Gastrocnemius medialis (tissue), 4 donors: ENCODE results near the gene FGA. TPM values are rescaled to one million over a fixed set of nuclear protein-coding genes. Genes with fewer than 3 reads are reported as not detected.

ENCODE experiments used
- ATAC-seq, 2 donors: fragments of 150-250 bp; one replicate each; pipeline ENCODE4 v1.9.1; 2016
- DNase-seq, 2 donors: peaks; one replicate each; pipeline ENCODE4 v3.0.0-alpha.2; 2019
- H3K27ac ChIP-seq, 4 donors: fragments of 200-600 bp; sonication (generic); 1 replicate in 1 of 4; 2 replicates in 3 of 4; pipeline ENCODE4 v1.5.1; 2016 to 2018; ENCODE audit warnings: mild to moderate bottlenecking in 2 of 4, moderate library complexity in 1 of 4
- H3K27me3 ChIP-seq, 3 donors: fragments of 200-600 bp; sonication (generic) in 2 of 3; 1 replicate in 1 of 3; 2 replicates in 2 of 3; pipeline versions ENCODE4 v1.5.1 to v1.6.0; 2016 to 2019; ENCODE audit warnings: mild to moderate bottlenecking in 1 of 3, moderate library complexity in 1 of 3
- H3K36me3 ChIP-seq, 2 donors: fragments of 200-600 bp; sonication (generic) in 1 of 2; one replicate each; pipeline ENCODE4 v1.5.1; 2017 to 2018
- H3K4me1 ChIP-seq, 2 donors: fragments of 200-600 bp; sonication (generic) in 1 of 2; one replicate each; pipeline ENCODE4 v1.5.1; 2016 to 2017; ENCODE audit warnings: mild to moderate bottlenecking in 2 of 2
- H3K4me3 ChIP-seq, 4 donors: fragments of 200-600 bp; sonication (generic) in 3 of 4; 1 replicate in 1 of 4; 2 replicates in 3 of 4; pipeline ENCODE4 v1.5.1; 2016 to 2019; ENCODE audit warnings: mild to moderate bottlenecking in 2 of 4
- H3K9me3 ChIP-seq, 3 donors: fragments of 200-600 bp; sonication (generic) in 2 of 3; 1 replicate in 1 of 3; 2 replicates in 2 of 3; pipeline ENCODE4 v1.5.1; 2016 to 2019
- CTCF ChIP-seq, 5 experiments: fragments of 450-650 bp in 3 of 5; fragments of 200-600 bp in 2 of 5; sonication (generic) in 2 of 5; IDR thresholded peaks in 4 of 5; conservative IDR thresholded peaks in 1 of 5; 1 replicate in 4 of 5; 2 replicates in 1 of 5; pipeline ENCODE4 v1.5.1; 2016 to 2019; ENCODE audit warnings: antibody characterized with exemption in 5 of 5, mild to moderate bottlenecking in 3 of 5, moderate library complexity in 3 of 5
- POLR2A ChIP-seq, 2 donors: fragments of 450-650 bp; IDR thresholded peaks; one replicate each; pipeline ENCODE4 v1.6.1; 2017; ENCODE audit warnings: antibody characterized with exemption in 2 of 2, mild to moderate bottlenecking in 2 of 2, moderate library complexity in 2 of 2
- in situ Hi-C, 4 donors: fragments of 200-750 bp; cut with MboI; loops; one replicate each; pipeline versions ENCODE4 v1.15.0 to v1.8.0; 2017; ENCODE audit warnings: low sequenced_read_pairs in 4 of 4
- intact Hi-C: fragments of 100-400 bp; cut with DNase I; formaldehyde crosslinking; loops from one replicate; pipeline ENCODE4 v1.15.1; 2023; ENCODE audit warnings: low total_unique reads
- total RNA-seq, 4 donors: library from RNA; depleted of rRNA; stranded (reverse); fragments of >200 nt; gene quantifications; one replicate each; pipeline versions ENCODE4 v1.1.0 to v1.2.3, GENCODE V29; 2016

FGA gene
- total RNA-seq, 4 donors from 2014 or later, result 22.2 to 49.0 TPM; not detected in 2

GRCh38 chr4:154586296-154587033, 4.1 kb downstream of the FGA start:
- TF ChIP-seq CTCF (IDR thresholded peaks at IDR 0.05 in 4 of 5, conservative IDR thresholded peaks at IDR 0.05 in 1 of 5) (no peak), POLR2A (IDR thresholded peaks at IDR 0.05) (no peak)
- intact Hi-C loops, result no loop called here
- no peak for DNase-seq
- ATAC-seq, result no peak
- no peak overlapping the region for H3K4me3 ChIP-seq
- H3K9me3 ChIP-seq, result no peaks in the 10 kb centered on the region
- peaks cover 0 to 3% (median 0%) of the 10 kb centered on the region in 3 donors for H3K27me3 ChIP-seq
- no peak overlapping the region for H3K27ac ChIP-seq
- in situ Hi-C loops, result no loop called here
- H3K4me1 ChIP-seq, result no peaks in the 10 kb centered on the region
- no peaks in the 10 kb centered on the region for H3K36me3 ChIP-seq

GRCh38 chr4:154585369-154586018, 5.0 kb downstream of the FGA start:
- TF ChIP-seq POLR2A (IDR thresholded peaks at IDR 0.05) (no peak), CTCF (IDR thresholded peaks at IDR 0.05 in 4 of 5, conservative IDR thresholded peaks at IDR 0.05 in 1 of 5) (no peak)
- in situ Hi-C loops, result no loop called here
- H3K27me3 ChIP-seq, result peaks cover 0 to 3% (median 0%) of the 10 kb centered on the region in 3 donors
- H3K4me3 ChIP-seq, result no peak overlapping the region
- no peak overlapping the region for H3K27ac ChIP-seq
- DNase-seq (no peak), ATAC-seq (no peak)
- intact Hi-C loops, result no loop called here
- no peaks in the 10 kb centered on the region for H3K9me3 ChIP-seq
- no peaks in the 10 kb centered on the region for H3K4me1 ChIP-seq
- no peaks in the 10 kb centered on the region for H3K36me3 ChIP-seq

DNA sequence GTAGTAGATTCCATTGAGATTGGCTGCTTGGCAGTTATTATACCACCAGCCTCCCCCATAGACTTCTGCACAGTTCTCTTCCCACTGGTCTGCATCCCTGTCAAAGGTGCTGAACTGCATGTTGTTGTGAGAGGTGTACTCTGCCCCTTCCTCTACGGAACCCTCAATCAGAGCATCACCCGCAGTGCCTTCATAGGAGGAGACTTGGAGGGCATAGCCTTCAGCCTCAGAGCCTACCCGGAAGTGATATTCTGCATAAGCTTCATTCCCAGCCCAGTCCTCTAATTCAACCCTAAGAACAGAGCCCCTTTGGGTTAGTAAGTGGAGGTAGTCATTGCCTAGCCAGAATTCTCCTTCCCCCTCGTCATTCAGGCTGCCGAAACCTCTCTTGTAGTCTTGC, 6.3 kb downstream of the FGA start:
- Histone ChIP-seq H3K36me3 (no peaks in the 10 kb centered on the region), H3K27ac (no peak overlapping the region), H3K4me3 (no peak overlapping the region), H3K4me1 (no peaks in the 10 kb centered on the region), H3K9me3 (no peaks in the 10 kb centered on the region), H3K27me3 (peaks cover 0 to 3% (median 0%) of the 10 kb centered on the region in 3 donors)
- no peak for DNase-seq
- in situ Hi-C loops (no loop called here), intact Hi-C loops (no loop called here)
- ATAC-seq, result no peak
- no peak for TF ChIP-seq CTCF (IDR thresholded peaks at IDR 0.05 in 4 of 5, conservative IDR thresholded peaks at IDR 0.05 in 1 of 5)
- TF ChIP-seq POLR2A (IDR thresholded peaks at IDR 0.05), result no peak

GRCh38 chr4:154583677-154584076, 6.9 kb downstream of the FGA start:
- H3K27me3 ChIP-seq, result no peaks in the 10 kb centered on the region
- intact Hi-C loops (no loop called here), in situ Hi-C loops (no loop called here)
- no peaks in the 10 kb centered on the region for H3K9me3 ChIP-seq
- H3K4me1 ChIP-seq, result no peaks in the 10 kb centered on the region
- TF ChIP-seq CTCF (IDR thresholded peaks at IDR 0.05 in 4 of 5, conservative IDR thresholded peaks at IDR 0.05 in 1 of 5) (no peak), POLR2A (IDR thresholded peaks at IDR 0.05) (no peak)
- H3K4me3 ChIP-seq, result no peak overlapping the region
- ATAC-seq, result no peak
- no peak for DNase-seq
- H3K27ac ChIP-seq, result no peak overlapping the region
- no peaks in the 10 kb centered on the region for H3K36me3 ChIP-seq
